Loucy (cell line): ENCODE results near the gene XYLB.

ENCODE experiments used
- H2AFZ ChIP-seq: fragments of 200-600 bp; sonication (generic); 2 replicates; pipeline ENCODE4 v1.6.0; 2016; ENCODE audit warnings: antibody characterized with exemption, mild to moderate bottlenecking, low read length, moderate library complexity
- H3F3A ChIP-seq: fragments of 200-600 bp; 2 replicates; pipeline ENCODE4 v1.6.0; 2016; ENCODE audit warnings: antibody characterized with exemption, low read depth, mild to moderate bottlenecking
- H3K27me3 ChIP-seq: fragments of 200-600 bp; sonication (generic); 2 replicates; pipeline ENCODE4 v1.6.1; 2014; ENCODE audit warnings: low read length, mild to moderate bottlenecking; ENCODE audit not compliant: insufficient read depth, poor library complexity, severe bottlenecking
- H3K36me3 ChIP-seq: fragments of 200-600 bp; sonication (generic); 2 replicates; pipeline ENCODE4 v1.6.1; 2016; ENCODE audit warnings: low read length; ENCODE audit not compliant: insufficient read depth
- H3K4me1 ChIP-seq: fragments of 200-600 bp; sonication (generic); 2 replicates; pipeline ENCODE4 v1.5.1; 2014; ENCODE audit warnings: low read length, mild to moderate bottlenecking; ENCODE audit not compliant: insufficient read depth, poor library complexity, severe bottlenecking
- H3K4me2 ChIP-seq: fragments of 200-600 bp; sonication (generic); 2 replicates; pipeline ENCODE4 v1.6.0; 2014; ENCODE audit warnings: antibody characterized with exemption, low read length, low read depth, mild to moderate bottlenecking; ENCODE audit not compliant: poor library complexity, severe bottlenecking
- H3K4me3 ChIP-seq: fragments of 200-600 bp; sonication (generic); 2 replicates; pipeline ENCODE4 v1.5.1; 2014; ENCODE audit warnings: low read length, mild to moderate bottlenecking, mixed read lengths; ENCODE audit not compliant: poor library complexity, severe bottlenecking
- H3K79me2 ChIP-seq: fragments of 200-600 bp; sonication (generic); 2 replicates; pipeline ENCODE4 v1.6.1; 2014; ENCODE audit warnings: low read length; ENCODE audit not compliant: insufficient read depth
- H3K9ac ChIP-seq: fragments of 200-600 bp; sonication (generic); 2 replicates; pipeline ENCODE4 v1.6.0; 2014; ENCODE audit warnings: mild to moderate bottlenecking, low read depth, low read length, moderate library complexity; ENCODE audit not compliant: poor library complexity, severe bottlenecking
- H3K9me2 ChIP-seq: fragments of 200-600 bp; sonication (generic); replicated peaks from 2 replicates; pipeline ENCODE4 v1.6.1; 2016; ENCODE audit warnings: low read depth, low read length, mixed read lengths
- H3K9me3 ChIP-seq: fragments of 200-600 bp; sonication (generic); 2 replicates; pipeline ENCODE4 v1.6.1; 2014; ENCODE audit warnings: mild to moderate bottlenecking, antibody characterized with exemption, low read length, low read depth; ENCODE audit not compliant: insufficient read depth
- H4K20me1 ChIP-seq: fragments of 200-600 bp; sonication (generic); 2 replicates; pipeline ENCODE4 v1.6.0; 2014; ENCODE audit warnings: antibody characterized with exemption, low read length, mild to moderate bottlenecking; ENCODE audit not compliant: insufficient read depth, poor library complexity, severe bottlenecking
- CTCF ChIP-seq: fragments of 200-600 bp; sonication (generic); conservative IDR thresholded peaks from 2 replicates; pipeline ENCODE4 v1.5.1; 2014; ENCODE audit warnings: mild to moderate bottlenecking, antibody characterized with exemption, low read length
- EZH2phosphoT487 ChIP-seq: fragments of 200-600 bp; IDR thresholded peaks from 2 replicates; pipeline ENCODE4 v1.6.1; 2018; ENCODE audit warnings: antibody characterized with exemption, mild to moderate bottlenecking, moderate library complexity, borderline replicate concordance

XYLB gene

GRCh38 chr3:38370149-38370548 lies 23.6 kb downstream of the XYLB start:
- Histone ChIP-seq H3K4me3 (no peak overlapping the region), H2AFZ (no peak overlapping the region), H3K27me3 (no peaks in the 10 kb centered on the region), H4K20me1 (no peaks in the 10 kb centered on the region), H3K79me2 (no peaks in the 10 kb centered on the region), H3K9me2 (no peaks in the 10 kb centered on the region), H3K4me1 (peaks cover 15% of the 10 kb centered on the region), H3K9ac (no peak overlapping the region), H3K36me3 (peaks cover 42% of the 10 kb centered on the region; the same call in 1 of the 2 replicates), H3K4me2 (no peak overlapping the region), H3F3A (no peaks in the 10 kb centered on the region), H3K9me3 (peaks cover 4% of the 10 kb centered on the region; the same call in 1 of the 2 replicates)
- TF ChIP-seq CTCF = no peak
- no peak for TF ChIP-seq EZH2phosphoT487

- no peak overlapping the region for H2AFZ ChIP-seq
- H3K27me3 ChIP-seq = no peaks in the 10 kb centered on the region
- no peak overlapping the region for H3K9ac ChIP-seq
- no peak for TF ChIP-seq EZH2phosphoT487
- no peak for TF ChIP-seq CTCF
- H3K9me3 ChIP-seq = peaks cover 4% of the 10 kb centered on the region; the same call in 1 of the 2 replicates
- no peak overlapping the region for H3K4me3 ChIP-seq
- H3K4me2 ChIP-seq = no peak overlapping the region
- peaks cover 15% of the 10 kb centered on the region for H3K4me1 ChIP-seq
- no peaks in the 10 kb centered on the region for H4K20me1 ChIP-seq
- H3K36me3 ChIP-seq = peaks cover 40% of the 10 kb centered on the region; the same call in 1 of the 2 replicates
- no peaks in the 10 kb centered on the region for H3K79me2 ChIP-seq
- no peaks in the 10 kb centered on the region for H3K9me2 ChIP-seq
- H3F3A ChIP-seq = no peaks in the 10 kb centered on the region
These were observed 24.3 kb downstream of the XYLB start for GRCh38 chr3:38370861-38371260.

GRCh38 chr3:38371541-38372213 lies 25.1 kb downstream of the XYLB start:
- Histone ChIP-seq H2AFZ (no peak overlapping the region), H3K9ac (no peak overlapping the region), H3K9me2 (no peaks in the 10 kb centered on the region), H3K4me3 (no peak overlapping the region), H3K36me3 (peaks cover 43% of the 10 kb centered on the region; the same call in 1 of the 2 replicates), H3F3A (no peaks in the 10 kb centered on the region), H3K4me2 (no peak overlapping the region), H3K9me3 (peaks cover 4% of the 10 kb centered on the region; the same call in 1 of the 2 replicates), H3K27me3 (no peaks in the 10 kb centered on the region), H3K4me1 (peaks cover 15% of the 10 kb centered on the region), H4K20me1 (no peaks in the 10 kb centered on the region), H3K79me2 (no peaks in the 10 kb centered on the region)
- TF ChIP-seq EZH2phosphoT487 = no peak
- no peak for TF ChIP-seq CTCF
